H1 (cell line): ENCODE measurements around the gene NAPG. TPM values are rescaled to one million over a fixed set of nuclear protein-coding genes. Genes with fewer than 3 reads are reported as not detected.

Experiments used
- ASH2L ChIP-seq: fragments of 200-600, 300-600 bp; sonication (generic); IDR thresholded peaks from one replicate; pipeline ENCODE4 v1.7.1; 2017; ENCODE audit warnings: low read length
- BACH1 ChIP-seq: IDR thresholded peaks from 2 replicates; pipeline ENCODE4 v1.6.1; 2012; ENCODE audit warnings: low read length, improper control_type of control experiment
- JUN ChIP-seq: IDR thresholded peaks from 2 replicates; pipeline ENCODE4 v1.6.1; 2011; ENCODE audit warnings: low read depth, mild to moderate bottlenecking, improper control_type of control experiment, low read length
- MAX ChIP-seq: IDR thresholded peaks from 2 replicates; pipeline ENCODE4 v1.6.1; 2012; ENCODE audit warnings: inconsistent platforms
- POLR2A ChIP-seq, 2 experiments: IDR thresholded peaks; 1 replicate in 1 of 2; 2 replicates in 1 of 2; pipeline ENCODE4 v1.6.1; 2011; ENCODE audit warnings: low read depth in 2 of 2, low read length in 2 of 2, mild to moderate bottlenecking in 2 of 2; ENCODE audit errors: control extremely low read depth in 1 of 2
- polyA plus RNA-seq, 7 experiments: library from polyadenylated mRNA; depleted of rRNA in 3 of 7; stranded (reverse) in 5 of 7; unstranded in 2 of 7; fragments of >200 nt in 5 of 7; fragments of 200-250 nt in 2 of 7; gene quantifications; 1 replicate in 5 of 7; 2 replicates in 1 of 7; 4 replicates in 1 of 7; pipeline versions ENCODE4 v1.2.1 to v1.2.3, GENCODE V29; 2011 to 2013; ENCODE audit warnings: missing spikeins in 2 of 7, mixed read lengths in 2 of 7
- total RNA-seq: library from RNA; stranded (reverse); fragmentation: NEBNext Ultra II Directional; extraction: Animal tissue kit (Norgen Biotek cat#: 25700); gene quantifications from 2 replicates; pipeline ENCODE4 v1.2.1, GENCODE V29; 2021

NAPG gene
- total and polyA plus RNA-seq, 2 of the 8 experiments (the other 6 are each of a cell fraction or from before 2014, with no cell fraction given) = 8.0 to 23.5 TPM

DNA sequence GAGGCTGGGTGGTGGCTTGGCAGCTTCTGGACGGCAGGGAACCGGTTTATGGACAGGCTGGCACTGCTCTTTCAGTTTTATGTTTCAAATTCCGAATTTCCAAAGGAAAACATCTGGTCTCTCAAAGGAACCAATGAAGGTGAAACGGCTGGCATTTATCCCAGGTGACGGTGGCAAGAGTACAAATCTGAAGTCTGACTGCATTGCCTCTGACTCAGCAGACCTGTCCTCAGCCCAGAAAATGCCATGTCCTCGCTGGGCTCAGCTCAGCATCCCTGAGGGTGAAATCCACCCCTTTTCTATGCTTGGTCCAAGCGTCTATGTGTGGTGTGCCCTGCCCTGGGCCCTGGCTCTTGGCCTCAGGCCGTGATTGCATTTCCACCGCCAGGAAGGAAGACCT, 38.1 kb downstream of the NAPG start (continued):
- no peak for TF ChIP-seq BACH1
- no peak for TF ChIP-seq POLR2A (IDR thresholded peaks at IDR 0.05; ENCODE audit: control extremely low read depth in 1 of 2, low read depth in 2 of 2, low read length in 2 of 2)
- no peak for TF ChIP-seq JUN
- no peak for TF ChIP-seq ASH2L
- no peak for TF ChIP-seq MAX
- TF ChIP-seq, all 59 proteins: peak for 0
